GM11168 (cell line): ENCODE data around the gene EPB41.
"Not testable (repeated sequence)": the region's sequence is repeated elsewhere in the genome, so short reads cannot be mapped to it uniquely, and the experiment has no call there.

Experiments
- in situ Hi-C: fragments of 300-500 bp; cut with MboI; formaldehyde crosslinking; loops from one replicate; pipeline ENCODE4 v1.12.0; 2022; ENCODE audit warnings: low sequenced_read_pairs; ENCODE audit not compliant: unreplicated experiment

Gene EPB41

GRCh38 chr1:29033829-29034466, 119.6 kb downstream of the EPB41 start:
- in situ Hi-C loops = loop anchor here (5.0 to 10.0 kb wide), 2 partner anchors 152 to 249 kb away; no protein-coding TSS in a partner anchor

GRCh38 chr1:29043274-29043965, 129.1 kb downstream of the EPB41 start:
- in situ Hi-C loops = no loop called here

DNA sequence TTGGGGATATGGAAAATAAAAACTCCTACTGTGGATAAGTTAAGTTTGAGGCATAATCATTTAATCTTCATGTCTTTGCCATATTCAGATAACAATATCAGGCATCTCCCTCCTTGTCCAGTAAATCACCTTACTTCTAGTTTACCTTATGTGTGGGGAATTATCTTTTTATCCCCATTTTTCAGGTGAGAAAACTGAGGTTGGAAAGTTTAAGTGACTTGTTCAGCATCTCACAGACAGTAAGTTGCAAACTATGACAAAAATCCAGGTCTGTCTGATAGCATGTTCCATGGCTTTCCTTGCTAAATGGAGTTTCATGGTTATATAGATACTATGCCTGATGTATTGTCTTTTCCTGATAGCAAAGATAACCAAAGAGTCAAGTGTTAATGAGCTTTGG, 129.6 kb downstream of the EPB41 start:
- in situ Hi-C loops = no loop called here

DNA sequence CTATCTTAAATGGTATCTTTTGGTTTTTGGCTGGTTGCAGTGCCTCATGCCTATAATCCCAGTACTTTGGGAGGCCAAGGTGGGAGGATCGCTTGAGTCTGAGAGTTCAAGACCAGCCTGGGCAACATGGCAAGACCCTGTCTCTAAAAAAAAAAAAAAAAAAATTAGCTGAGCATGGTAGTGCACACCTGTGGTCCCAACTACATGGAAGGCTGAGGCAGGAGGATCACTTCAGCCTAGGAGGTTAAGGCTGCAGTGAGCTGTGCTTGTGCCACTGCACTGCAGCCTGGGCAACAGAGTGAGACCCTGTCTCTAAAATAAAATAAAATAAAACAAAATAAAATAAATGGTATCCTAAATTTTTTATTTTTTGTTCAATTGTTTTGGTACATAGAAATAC, 131.3 kb downstream of the EPB41 start:
- in situ Hi-C loops = not testable (repeated sequence)

- in situ Hi-C loops = no loop called here
These were observed 132.8 kb downstream of the EPB41 start for GRCh38 chr1:29047142-29047541.

DNA sequence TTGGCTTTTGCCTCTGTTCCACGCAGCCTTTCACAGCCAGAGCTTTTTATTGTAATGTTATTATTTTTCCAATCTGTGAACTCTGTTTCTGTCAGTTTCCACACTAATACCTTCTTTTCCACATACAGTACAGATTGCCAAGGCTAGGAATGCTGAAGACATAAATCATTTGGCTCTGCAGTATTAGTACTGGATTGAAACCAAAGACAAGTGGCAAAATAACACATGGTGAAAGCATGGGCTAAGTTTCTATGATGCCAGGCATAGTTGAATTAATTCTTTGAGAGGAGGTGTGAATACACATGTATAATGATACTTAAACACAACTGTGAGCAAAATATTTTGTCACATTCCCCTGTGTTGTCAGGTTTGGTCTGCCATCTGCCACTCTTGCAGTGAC, 135.8 kb downstream of the EPB41 start:
- in situ Hi-C loops = no loop called here

DNA sequence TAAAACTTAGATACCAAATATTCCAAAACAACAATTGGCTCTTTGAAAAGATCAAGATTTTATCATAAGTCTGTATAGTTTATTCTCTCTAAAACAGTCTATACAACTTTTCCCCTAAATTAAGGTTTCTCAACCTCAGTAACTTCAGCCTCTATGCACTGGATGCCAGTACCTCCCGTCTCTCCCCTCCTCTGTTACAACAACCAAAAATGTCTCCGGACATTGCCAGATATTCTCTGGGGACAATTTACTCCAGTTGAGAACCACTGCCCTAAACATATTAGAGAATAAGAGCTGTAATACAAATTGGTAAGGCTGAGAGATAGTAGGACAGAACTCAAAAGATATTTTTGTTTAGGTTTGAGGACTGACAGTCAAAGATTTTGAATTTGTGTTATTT, 137.7 kb downstream of the EPB41 start:
- in situ Hi-C loops = no loop called here

DNA sequence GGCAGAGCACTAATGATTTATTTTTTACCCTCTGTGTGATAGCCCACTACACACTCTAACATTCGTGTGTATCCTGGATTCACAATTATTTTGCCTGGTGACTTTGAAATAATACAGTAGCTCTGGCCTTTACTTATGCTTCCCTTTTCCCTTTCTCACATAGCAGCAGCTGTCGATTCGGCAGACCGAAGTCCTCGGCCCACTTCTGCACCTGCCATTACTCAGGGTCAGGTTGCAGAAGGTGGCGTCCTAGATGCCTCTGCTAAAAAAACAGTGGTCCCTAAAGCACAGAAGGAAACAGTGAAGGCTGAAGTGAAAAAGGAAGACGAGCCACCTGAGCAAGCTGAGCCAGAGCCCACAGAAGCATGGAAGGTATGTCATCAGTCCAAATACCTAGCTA, 138.6 kb downstream of the EPB41 start:
- in situ Hi-C loops = no loop called here

GRCh38 chr1:29055160-29055559, 140.8 kb downstream of the EPB41 start:
- in situ Hi-C loops = no loop called here

DNA sequence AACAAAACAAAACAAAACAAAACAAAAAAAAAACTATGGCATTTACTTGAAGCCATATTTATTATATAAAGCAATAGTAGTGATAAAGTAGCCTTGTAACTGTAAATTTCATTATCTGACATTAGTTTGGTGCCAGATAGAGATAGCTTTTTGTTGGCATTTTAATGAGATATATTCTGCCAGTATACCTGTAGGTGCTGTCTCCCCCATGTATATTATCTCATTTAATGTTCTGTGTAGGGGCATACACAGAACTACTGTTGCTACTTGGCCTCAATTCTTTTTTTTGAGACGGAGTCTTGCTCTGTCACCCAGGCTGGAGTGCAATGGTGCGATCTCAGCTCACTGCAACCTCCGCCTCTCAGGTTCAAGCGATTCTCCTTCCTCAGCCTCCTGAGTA, 141.9 kb downstream of the EPB41 start:
- in situ Hi-C loops = no loop called here

GRCh38 chr1:29057700-29058099, 143.3 kb downstream of the EPB41 start:
- in situ Hi-C loops = no loop called here

DNA sequence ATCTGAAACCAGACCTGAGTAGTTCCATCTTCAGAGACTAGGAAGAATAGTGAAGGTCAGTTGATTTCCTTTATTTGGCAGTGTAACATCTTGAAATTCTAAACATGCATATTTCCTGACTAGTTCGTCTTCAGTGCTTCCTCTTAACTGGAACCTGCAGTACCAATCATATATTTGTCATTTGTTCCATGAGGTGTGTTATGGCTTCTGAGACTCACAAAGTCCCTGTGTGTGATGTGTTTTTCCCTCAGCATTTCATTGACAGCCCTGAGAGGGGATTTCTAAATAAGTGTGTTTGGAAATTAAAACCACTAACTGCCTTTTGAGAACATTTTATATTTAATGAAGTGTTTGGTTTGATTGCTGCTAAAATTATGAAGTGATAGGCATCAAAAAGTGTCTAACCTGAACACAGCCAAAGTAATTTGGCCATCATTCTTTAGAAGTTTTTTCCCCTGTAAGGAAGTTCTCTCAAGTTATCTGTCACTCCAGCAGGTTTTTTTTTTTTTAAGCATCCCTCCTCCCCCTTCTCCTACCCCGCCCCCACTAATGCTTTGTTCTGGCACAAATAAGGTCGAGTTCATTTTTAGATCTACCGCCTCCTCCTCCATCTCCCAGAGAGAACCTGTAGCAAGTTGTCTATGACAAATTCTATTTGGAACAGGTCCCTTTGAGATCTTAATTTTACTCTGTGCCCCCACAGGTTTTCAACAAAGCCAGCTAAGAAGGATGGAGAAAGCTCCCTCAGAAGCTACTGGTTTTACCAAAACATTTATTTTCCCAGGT, 148.0 kb downstream of the EPB41 start:
- in situ Hi-C loops = no loop called here

DNA sequence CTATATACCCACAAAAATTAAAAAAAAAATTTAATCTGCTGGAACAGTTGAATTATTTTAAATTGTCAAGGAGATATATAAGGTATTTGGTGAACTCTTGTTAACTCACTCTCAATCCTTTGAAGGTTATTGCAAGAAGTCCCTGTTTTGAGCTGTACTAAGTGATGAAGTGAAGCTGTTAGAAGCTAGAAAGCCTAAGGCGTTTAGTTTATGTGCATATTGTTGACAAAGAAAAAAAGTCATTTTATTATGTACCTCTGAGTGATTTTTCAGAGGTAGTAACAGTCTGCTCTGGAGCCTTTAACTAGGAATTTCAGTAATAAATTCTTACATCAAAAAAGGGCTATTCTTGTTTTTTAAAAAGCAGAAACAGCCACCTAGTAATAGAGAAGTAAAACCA, 149.7 kb downstream of the EPB41 start:
- in situ Hi-C loops = no loop called here

DNA sequence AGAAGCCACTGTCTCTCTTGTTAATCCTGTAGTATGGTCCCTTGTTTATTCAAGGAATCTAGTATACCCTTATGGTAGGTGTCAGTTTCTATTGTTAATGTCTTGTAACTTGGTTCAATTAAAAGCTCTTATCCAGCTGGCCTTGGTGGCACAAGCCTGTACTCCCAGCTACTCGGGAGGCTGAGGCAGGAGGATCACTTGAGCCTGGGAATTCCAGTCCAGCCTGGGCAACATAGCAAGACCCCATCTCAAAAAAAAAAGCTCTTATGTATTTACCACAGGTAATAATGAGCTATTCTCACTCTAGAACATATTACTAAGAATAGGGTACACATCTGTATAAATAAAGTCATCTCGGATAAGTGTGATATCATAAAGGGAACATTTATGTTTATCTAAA, 162.8 kb downstream of the EPB41 start:
- in situ Hi-C loops = no loop called here

GRCh38 chr1:29079916-29080629, 165.7 kb downstream of the EPB41 start:
- in situ Hi-C loops = not testable (repeated sequence)

DNA sequence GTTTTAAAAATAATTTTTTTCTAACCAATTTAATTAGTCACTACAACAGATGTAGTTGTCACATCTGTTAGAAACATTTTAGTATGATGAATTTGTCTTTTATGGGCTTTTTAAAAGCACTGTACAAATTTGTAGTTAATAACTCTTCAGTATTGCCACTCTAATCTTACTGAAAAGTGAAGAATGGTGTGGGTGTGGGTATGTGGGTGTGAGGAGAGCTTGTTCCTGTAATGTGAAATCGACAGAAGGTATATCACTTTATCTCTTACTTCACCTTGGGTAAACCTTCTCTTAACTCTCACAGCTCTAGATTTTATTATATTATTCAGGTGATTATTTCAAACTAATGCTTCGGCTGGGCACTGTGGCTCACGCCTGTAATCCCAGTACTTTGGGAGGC, 166.8 kb downstream of the EPB41 start:
- in situ Hi-C loops = no loop called here

DNA sequence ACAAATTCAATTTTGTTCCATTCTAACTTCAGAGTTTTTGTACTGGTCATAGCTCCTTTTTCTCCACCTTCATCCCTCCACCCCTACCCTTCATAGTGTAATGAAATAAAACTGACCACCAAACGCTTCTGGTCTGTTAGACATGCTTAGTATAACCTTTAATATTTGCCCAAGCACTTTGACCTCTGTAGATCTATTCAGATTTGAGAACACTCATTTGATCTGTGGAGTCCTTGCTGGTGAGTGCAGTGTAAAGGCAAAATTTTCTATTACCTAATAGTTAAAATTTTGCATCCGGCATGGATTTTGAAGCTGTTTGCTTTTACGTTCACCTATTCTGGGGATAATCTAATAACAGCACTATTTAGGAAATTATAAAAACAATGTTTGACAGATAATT, 168.2 kb downstream of the EPB41 start:
- in situ Hi-C loops = no loop called here

- in situ Hi-C loops = no loop called here
These were observed 169.2 kb downstream of the EPB41 start for GRCh38 chr1:29083317-29084195.

DNA sequence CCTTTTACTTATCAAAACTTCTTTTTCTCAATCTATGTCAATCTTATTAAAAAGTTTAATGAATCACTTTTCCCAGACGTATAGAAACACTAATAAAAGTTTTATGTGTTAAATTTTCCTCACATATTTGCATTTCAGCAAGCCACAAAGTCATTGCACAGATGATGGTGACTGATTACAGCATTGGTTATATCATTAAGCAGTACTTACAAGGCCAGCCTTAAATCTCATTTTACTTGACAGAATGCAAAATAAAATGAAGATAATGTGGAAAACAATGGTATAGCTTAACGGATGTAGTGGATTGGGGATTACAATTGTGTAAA, 169.8 kb downstream of the EPB41 start:
- in situ Hi-C loops = no loop called here
